Measurements from ENCODE around the gene CYP2A7.
"Not testable (repeated sequence)": the region's sequence is repeated elsewhere in the genome, so short reads cannot be mapped to it uniquely, and the experiment has no call there.

The CYP2A7 gene

GRCh38 chr19:40882062-40882461 lies at the start of gene CYP2A7:
TSS of gene CYP2A7 (minus strand) at chr19:40882231. CDS start at chr19:40882210, 21 bp downstream.
- DNase-seq (ENCODE audit: low spot score) = not testable (repeated sequence)

GRCh38 chr19:40930799-40931198 lies 48.8 kb upstream of the CYP2A7 start:
- DNase-seq (ENCODE audit: low spot score) = not testable (repeated sequence)

- DNase-seq (ENCODE audit: low spot score) = not testable (repeated sequence)
Measured at GRCh38 chr19:40929942-40930341, 47.9 kb upstream of the CYP2A7 start.

GRCh38 chr19:40928850-40929249 lies 46.8 kb upstream of the CYP2A7 start:
- DNase-seq (ENCODE audit: low spot score) = no peak

GRCh38 chr19:40927567-40927966 lies 45.5 kb upstream of the CYP2A7 start:
- no peak for DNase-seq (ENCODE audit: low spot score)

GRCh38 chr19:40926276-40926675 lies 44.2 kb upstream of the CYP2A7 start:
- not testable (repeated sequence) for DNase-seq (ENCODE audit: low spot score)

- DNase-seq (ENCODE audit: low spot score) = no peak
Measured at GRCh38 chr19:40923934-40924391, 41.9 kb upstream of the CYP2A7 start.

GRCh38 chr19:40922237-40923160 lies 40.5 kb upstream of the CYP2A7 start:
- not testable (repeated sequence) for DNase-seq (ENCODE audit: low spot score)

- no peak for DNase-seq (ENCODE audit: low spot score)
Measured at GRCh38 chr19:40921005-40921897, 39.2 kb upstream of the CYP2A7 start.

GRCh38 chr19:40920300-40921004 lies 38.4 kb upstream of the CYP2A7 start:
- no peak for DNase-seq (ENCODE audit: low spot score)

- not testable (repeated sequence) for DNase-seq (ENCODE audit: low spot score)
Measured at GRCh38 chr19:40919530-40920299, 37.7 kb upstream of the CYP2A7 start.

- not testable (repeated sequence) for DNase-seq (ENCODE audit: low spot score)
Measured at GRCh38 chr19:40918303-40918702, 36.3 kb upstream of the CYP2A7 start.

- DNase-seq (ENCODE audit: low spot score) = no peak
Measured at GRCh38 chr19:40908976-40909375, 26.9 kb upstream of the CYP2A7 start.

GRCh38 chr19:40907968-40908735 lies 26.1 kb upstream of the CYP2A7 start:
- DNase-seq (ENCODE audit: low spot score) = no peak

GRCh38 chr19:40906512-40906911 lies 24.5 kb upstream of the CYP2A7 start:
- no peak for DNase-seq (ENCODE audit: low spot score)

GRCh38 chr19:40904673-40905156 lies 22.7 kb upstream of the CYP2A7 start:
- not testable (repeated sequence) for DNase-seq (ENCODE audit: low spot score)

GRCh38 chr19:40901975-40902750 lies 20.1 kb upstream of the CYP2A7 start:
- DNase-seq (ENCODE audit: low spot score) = not testable (repeated sequence)

GRCh38 chr19:40900521-40900920 lies 18.5 kb upstream of the CYP2A7 start:
- DNase-seq (ENCODE audit: low spot score) = not testable (repeated sequence)

GRCh38 chr19:40899964-40900363 lies 17.9 kb upstream of the CYP2A7 start:
- not testable (repeated sequence) for DNase-seq (ENCODE audit: low spot score)
